GM19240 (cell line): ENCODE data around the gene CD70.
"Not testable (repeated sequence)": the region's sequence is repeated elsewhere in the genome, so short reads cannot be mapped to it uniquely, and the experiment has no call there.

Experiments used
- DNase-seq: peaks from one replicate; pipeline ENCODE4 v3.0.0; 2011; ENCODE audit warnings: low spot score; ENCODE audit not compliant: insufficient read length

CD70 gene

DNA sequence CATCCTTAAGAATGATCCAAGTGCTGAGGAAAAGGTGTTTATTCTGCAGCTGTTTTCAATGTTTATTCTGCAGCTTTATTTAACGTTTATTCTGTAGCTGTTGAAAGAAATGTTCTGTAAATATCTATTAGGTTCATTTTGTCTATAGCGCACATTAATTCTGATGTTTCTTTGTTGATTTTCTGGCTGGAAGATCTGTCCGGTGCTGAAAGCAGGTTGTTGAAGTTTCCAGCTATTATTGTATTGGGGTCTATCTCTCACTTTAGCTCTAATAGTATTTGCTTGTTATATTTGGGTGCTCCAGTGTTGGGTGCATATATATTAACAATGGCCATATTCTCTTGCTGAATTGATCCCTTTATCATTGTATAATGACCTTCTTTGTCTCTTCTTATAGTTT is 20.2 kb downstream of the CD70 start:
- no peak for DNase-seq

DNA sequence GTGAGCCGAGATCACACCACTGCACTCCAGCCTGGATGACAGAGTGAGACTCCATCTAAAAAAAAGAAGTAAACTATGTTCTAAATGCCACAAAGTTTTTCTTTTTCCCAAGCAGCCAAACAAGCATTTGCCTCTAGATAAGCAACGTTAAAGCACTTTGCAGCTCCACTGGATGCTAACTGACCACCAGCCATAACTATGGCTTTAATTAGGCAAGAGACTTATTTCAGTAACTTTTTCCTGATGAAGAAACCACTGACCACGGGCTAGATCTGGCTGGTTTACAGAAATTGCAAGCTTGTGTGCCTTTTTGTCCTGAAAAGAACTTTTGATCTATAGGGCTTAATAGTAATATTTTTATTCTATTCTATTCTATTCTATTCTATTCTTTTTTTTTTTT is 22.1 kb downstream of the CD70 start:
- DNase-seq, result no peak

DNA sequence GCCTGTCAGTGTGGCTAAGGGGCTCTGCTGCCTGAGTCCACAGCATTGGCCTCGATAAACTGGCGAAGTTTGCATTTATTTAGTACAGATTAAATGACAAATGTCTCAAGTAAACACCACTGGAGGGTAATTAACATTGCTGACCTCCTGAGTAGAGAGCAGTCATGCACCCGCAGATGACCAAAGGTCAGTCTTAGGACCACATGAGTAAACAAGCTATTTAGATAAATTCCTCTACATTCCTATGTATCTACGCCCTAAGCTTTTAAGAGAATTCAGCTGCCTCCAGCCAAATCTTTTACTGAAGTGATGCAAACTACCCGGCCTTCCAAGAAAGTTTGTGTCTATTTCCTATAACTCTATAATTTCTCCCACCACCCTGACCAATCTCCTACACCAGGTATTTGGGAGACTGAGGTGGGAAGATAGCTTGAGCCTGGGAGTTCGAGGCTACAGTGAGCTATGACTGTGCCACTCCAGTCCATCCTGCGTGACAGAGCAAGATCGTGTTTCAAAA is 22.9 kb downstream of the CD70 start:
- no peak for DNase-seq

DNA sequence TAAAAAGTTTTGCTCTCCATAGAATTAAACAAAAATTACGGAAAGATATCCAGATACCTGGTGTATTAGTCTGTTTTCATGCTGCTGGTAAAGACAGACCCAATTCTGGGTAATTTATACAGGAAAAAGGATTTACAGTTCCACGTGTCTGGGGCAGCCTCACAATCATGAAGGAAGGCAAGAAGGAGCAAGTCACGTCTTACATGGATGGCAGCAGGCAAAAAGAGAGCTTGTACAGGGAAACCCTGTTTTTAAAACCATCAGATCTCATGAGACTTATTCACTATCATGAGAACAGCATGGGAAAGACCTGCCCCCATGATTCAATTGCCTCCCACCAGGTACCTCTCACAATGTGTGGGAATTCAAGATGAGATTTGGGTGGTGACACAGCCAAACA is 24.2 kb downstream of the CD70 start:
- not testable (repeated sequence) for DNase-seq

GRCh38 chr19:6564393-6564792 is 26.6 kb downstream of the CD70 start:
- no peak for DNase-seq

GRCh38 chr19:6562437-6562836 is 28.5 kb downstream of the CD70 start:
- not testable (repeated sequence) for DNase-seq

DNA sequence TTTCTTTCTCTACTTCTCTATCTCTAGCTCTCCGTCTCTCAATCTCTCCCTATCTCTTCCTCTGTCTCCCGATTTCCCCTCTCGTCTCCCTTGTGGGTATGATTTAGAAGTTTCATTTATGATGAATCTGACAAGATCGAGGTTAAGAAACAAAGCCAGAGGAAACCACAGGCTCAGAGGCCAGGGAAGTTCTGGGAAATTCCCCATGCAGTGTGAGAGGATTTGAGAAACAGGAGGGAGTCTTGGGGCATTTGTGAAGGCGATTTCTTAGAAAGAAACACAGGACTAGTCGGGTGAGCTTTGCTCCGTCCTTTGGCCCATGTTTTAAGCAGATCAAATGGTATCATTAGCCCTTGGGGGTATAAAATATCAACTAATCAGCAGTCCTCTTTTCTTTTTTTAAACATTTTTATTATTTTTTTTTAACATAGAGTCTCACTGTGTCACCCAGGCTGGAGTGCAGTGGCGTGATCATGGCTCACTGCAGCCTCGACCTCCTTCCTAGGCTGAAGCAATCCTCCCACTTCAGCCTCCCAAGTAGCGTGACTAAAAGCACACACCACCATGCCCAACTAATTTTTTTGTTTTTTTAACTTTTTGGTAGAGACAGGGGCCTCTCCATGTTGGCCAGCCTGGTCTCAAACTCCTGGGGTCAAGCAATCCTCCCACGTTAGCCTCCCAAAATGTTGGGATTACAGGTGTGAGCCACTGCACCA is 34.3 kb downstream of the CD70 start:
- DNase-seq, result no peak

DNA sequence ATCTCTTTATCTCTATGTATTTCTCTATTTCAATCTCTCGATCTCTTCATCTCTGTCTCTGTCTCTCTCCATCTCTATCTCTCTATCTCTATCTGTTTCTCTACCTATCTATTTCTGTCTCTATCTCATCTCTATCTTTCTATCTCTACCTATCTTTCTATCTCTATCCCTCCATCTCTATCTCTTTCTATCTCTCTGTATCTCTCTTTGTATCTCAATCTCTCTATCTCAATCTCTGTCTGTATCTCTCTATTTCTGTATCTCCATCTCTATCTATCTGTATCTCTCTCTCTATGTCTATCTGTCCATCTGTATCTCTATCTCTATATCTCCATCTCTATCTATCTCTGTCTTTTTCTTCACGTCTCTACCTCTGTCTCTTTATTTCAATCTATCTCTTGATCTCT is 34.9 kb downstream of the CD70 start:
- no peak for DNase-seq

- peak; percentile 55 for DNase-seq
Measured at GRCh38 chr19:6551607-6552450, 39.1 kb downstream of the CD70 start.

- DNase-seq, result no peak
Measured at GRCh38 chr19:6551091-6551490, 39.9 kb downstream of the CD70 start.

GRCh38 chr19:6550679-6551078 is 40.3 kb downstream of the CD70 start:
- not testable (repeated sequence) for DNase-seq

DNA sequence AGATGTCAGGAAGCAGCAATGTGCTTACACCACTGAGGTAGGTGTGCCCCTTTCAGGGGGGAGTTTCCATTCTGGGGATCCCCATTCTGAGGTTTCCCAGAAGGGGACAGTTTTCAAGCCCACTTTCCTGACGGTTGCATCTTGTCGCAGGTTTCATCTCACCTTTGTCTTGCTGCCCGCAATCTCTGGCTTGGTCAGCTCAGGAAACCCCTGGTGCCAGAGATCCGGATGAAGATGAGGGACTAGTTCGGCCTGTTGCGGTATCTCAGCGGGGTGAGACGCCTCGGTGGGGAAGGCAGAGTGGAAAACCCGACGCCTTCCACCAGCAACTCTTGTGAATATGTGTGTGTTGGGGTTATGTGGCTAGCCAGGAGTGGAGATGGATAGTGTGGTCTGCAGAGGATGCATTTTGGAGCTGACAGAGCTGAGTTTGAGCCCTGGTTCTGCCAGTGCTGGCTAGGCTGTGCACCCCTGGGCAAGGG is 47.0 kb downstream of the CD70 start:
- no peak for DNase-seq

DNA sequence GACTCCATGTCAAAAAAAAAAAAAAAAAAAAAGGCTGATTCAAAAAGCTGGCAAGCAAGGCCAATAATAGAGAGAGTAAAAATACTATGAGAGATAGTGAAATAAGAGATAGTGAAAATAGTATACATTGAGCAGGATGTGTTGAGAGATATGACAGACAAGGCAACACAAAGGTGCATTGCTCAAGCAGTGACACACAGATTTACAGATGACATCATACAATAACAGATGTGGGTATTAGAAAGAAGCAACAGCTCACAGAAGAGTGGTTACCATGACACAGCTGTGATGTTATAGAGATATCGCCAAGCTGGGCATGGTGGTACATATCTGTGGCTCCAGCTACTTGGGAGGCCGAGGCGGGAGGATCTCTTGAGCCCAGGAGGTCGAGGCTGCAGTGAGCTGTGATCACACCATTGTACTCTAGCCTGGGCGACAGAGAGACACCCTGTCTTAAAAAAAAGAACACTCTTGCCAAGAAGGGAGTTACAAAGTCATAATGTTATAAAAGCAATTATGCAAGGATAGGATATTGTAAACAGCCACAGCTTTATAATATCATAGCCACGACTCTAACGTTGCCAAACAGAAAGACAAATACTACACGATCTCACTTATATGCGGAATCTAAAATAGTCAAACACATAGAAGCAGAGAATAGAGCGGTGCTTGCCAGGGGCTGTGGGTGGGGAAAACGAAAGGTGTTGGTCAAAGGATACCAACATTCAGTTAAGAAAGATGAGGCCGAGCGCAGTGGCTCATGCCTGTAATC is 49.8 kb downstream of the CD70 start:
- no peak for DNase-seq

DNA sequence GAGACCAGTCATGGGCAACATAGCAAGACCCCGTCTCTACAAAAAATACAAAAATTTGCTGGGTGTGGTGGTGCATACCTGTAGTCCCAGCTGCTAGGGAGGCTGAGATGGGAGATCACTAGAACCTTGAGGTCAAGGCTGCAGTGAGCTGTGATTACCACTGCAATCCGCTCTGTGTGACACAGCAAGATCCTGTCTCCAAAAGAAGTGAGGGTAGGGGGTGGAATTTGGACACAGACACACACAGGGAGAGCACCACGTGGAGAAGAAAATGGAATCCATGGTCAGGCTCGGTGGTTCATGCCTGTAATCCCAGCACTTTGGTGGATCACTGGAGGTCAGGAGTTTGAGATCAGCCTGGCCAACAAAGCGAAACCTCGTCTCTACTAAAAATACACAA is 51.4 kb downstream of the CD70 start:
- no peak for DNase-seq
